Measurements from ENCODE around the gene FBXO2. TPM values are rescaled to one million over a fixed set of nuclear protein-coding genes. Genes with fewer than 3 reads are reported as not detected.

The FBXO2 gene
- total RNA-seq, 1 donor from 2014 or later = 3.1 TPM

DNA sequence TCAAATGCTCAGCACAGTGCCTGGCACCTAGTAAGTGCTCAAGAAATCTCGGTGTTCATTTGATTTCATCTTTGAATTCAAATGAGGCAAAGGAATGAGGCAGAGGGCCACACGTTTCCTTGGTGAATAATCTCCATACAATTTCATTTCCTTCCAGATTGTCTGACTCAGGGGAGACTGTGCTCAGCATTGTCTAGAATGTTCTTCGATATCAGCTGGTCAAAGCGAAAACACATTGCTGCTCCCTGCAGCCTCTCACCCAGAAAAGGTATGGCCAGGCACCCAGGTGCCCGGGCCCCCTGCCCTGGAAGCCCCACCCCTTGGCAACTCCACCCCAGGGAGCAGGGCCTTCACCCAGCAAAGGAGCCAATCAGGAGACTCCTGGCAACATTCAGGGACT is 55.8 kb downstream of the FBXO2 start:
- no peak overlapping the region for H3K27ac Mint-ChIP-seq
- no peak for DNase-seq (ENCODE audit: low spot score in 2 of 2, unreplicated experiment in 2 of 2)
- peaks cover 33% of the 10 kb centered on the region for H3K27me3 Mint-ChIP-seq (ENCODE audit: low read depth)
- TF ChIP-seq CTCF (IDR thresholded peaks at IDR 0.05; ENCODE audit: unreplicated experiment) = no peak
- no peak overlapping the region for H3K4me3 Mint-ChIP-seq
- no peaks in the 10 kb centered on the region for H3K4me1 Mint-ChIP-seq
- no peaks in the 10 kb centered on the region for H3K9me3 Mint-ChIP-seq
- H3K36me3 Mint-ChIP-seq = no peaks in the 10 kb centered on the region

Other genes with a start within 250 kb of the FBXO2 start
- 1.5 to 2.3 TPM (median 2.2 TPM) in 3 replicates for gene DISP3, start 175.3 kb downstream of the FBXO2 start, total RNA-seq
- gene FBXO44, start 448 bp upstream of the FBXO2 start, total RNA-seq = 33.1 to 39.4 TPM (median 37.3 TPM) in 3 replicates
- gene FBXO6, start 9.8 kb upstream of the FBXO2 start, total RNA-seq = 4.7 to 5.4 TPM (median 4.9 TPM) in 3 replicates
- 53.0 to 56.3 TPM (median 56.0 TPM) in 3 replicates for gene MAD2L2, start 26.7 kb upstream of the FBXO2 start, total RNA-seq
- gene DRAXIN, start 37.3 kb upstream of the FBXO2 start, total RNA-seq = 1.1 to 1.4 TPM (median 1.4 TPM) in 3 replicates
- 25.8 to 29.4 TPM (median 29.0 TPM) in 3 replicates for gene AGTRAP, start 81.7 kb upstream of the FBXO2 start, total RNA-seq
- gene C1orf167, start 107.8 kb upstream of the FBXO2 start, total RNA-seq = 0.18 to 0.20 TPM in 2 of 3 replicates, not detected in the other
- 37.7 to 39.6 TPM (median 39.2 TPM) in 3 replicates for gene MTHFR, start 151.5 kb upstream of the FBXO2 start, total RNA-seq
- gene CLCN6, start 151.8 kb upstream of the FBXO2 start, total RNA-seq = 28.1 to 30.3 TPM (median 29.1 TPM) in 3 replicates
- not detected in 3 replicates for gene NPPA, start 193.4 kb upstream of the FBXO2 start, total RNA-seq
- gene NPPB, start 204.5 kb upstream of the FBXO2 start, total RNA-seq = 1.3 to 2.5 TPM (median 2.3 TPM) in 3 replicates

All from mesothelial cell of epicardium (in vitro differentiated cells).